NB4 (cell line): Measurements from ENCODE around the gene CD2BP2.

Experiments used
- DNase-seq: peaks from one replicate; pipeline ENCODE4 v3.0.0; 2010; ENCODE audit warnings: low read depth
- H3K4me3 ChIP-seq: one replicate; pipeline ENCODE4 v1.5.1; 2011; ENCODE audit warnings: mild to moderate bottlenecking, low read depth, low read length, moderate library complexity
- CTCF ChIP-seq: IDR thresholded peaks from one replicate; pipeline ENCODE4 v1.5.1; 2012; ENCODE audit warnings: low read depth, low read length
- MAX ChIP-seq: IDR thresholded peaks from 2 replicates; pipeline ENCODE4 v1.6.1; 2011; ENCODE audit warnings: low read depth, low read length
- MYC ChIP-seq: IDR thresholded peaks from 2 replicates; pipeline ENCODE4 v1.6.1; 2011; ENCODE audit warnings: low read depth, low read length
- POLR2A ChIP-seq: IDR thresholded peaks from 2 replicates; pipeline ENCODE4 v1.6.1; 2011; ENCODE audit warnings: mild to moderate bottlenecking; ENCODE audit not compliant: insufficient read length; ENCODE audit errors: extremely low read depth

The CD2BP2 gene

GRCh38 chr16:30365200-30365599, 10.1 kb upstream of the CD2BP2 start:
- DNase-seq, result no peak
- H3K4me3 ChIP-seq, result no peak overlapping the region
- no peak for TF ChIP-seq MYC
- no peak for TF ChIP-seq POLR2A

DNA sequence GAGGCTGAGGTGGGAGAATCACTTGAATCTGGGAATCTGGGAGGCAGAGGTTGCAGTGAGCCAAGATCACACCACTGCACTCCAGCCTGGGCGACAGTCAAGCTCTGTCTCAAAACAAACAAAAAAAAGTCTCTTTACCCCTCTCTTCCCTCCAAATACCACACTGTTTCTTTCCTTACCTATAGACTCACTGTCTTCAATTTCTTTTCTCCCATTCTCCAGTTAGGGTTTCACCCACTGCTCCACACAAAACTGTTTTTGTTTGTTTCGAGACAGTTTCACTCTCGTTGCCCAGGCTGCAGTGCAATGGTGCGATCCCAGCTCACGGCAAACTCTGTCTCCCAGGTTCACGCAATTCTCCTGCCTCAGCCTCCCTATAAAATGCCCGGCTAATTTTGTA, 6.1 kb upstream of the CD2BP2 start:
- no peak for DNase-seq
- no peak overlapping the region for H3K4me3 ChIP-seq
- TF ChIP-seq MAX (no peak), POLR2A (no peak), MYC (no peak), CTCF (no peak)

- TF ChIP-seq POLR2A, result no peak
- no peak for TF ChIP-seq MYC
- no peak for TF ChIP-seq MAX
- TF ChIP-seq CTCF, result no peak
- H3K4me3 ChIP-seq, result no peak overlapping the region
- DNase-seq, result no peak
Observed at GRCh38 chr16:30359871-30360170, 4.7 kb upstream of the CD2BP2 start.

- no peak overlapping the region for H3K4me3 ChIP-seq
- TF ChIP-seq CTCF (no peak), MYC (no peak), POLR2A (no peak), MAX (no peak)
- DNase-seq, result no peak
Observed at GRCh38 chr16:30358990-30359870, 4.1 kb upstream of the CD2BP2 start.

GRCh38 chr16:30358577-30358936, 3.4 kb upstream of the CD2BP2 start:
- no peak overlapping the region for H3K4me3 ChIP-seq
- no peak for DNase-seq
- TF ChIP-seq MAX (no peak), CTCF (no peak), MYC (no peak), POLR2A (no peak)

GRCh38 chr16:30357715-30358576, 2.8 kb upstream of the CD2BP2 start:
- H3K4me3 ChIP-seq, result no peak overlapping the region
- TF ChIP-seq MAX (no peak), POLR2A (no peak), MYC (no peak), CTCF (no peak)
- DNase-seq, result no peak
